Left renal cortex interstitium (tissue), 4 donors: ENCODE measurements around the gene OMD. TPM values are rescaled to one million over a fixed set of nuclear protein-coding genes. Genes with fewer than 3 reads are reported as not detected.

Source experiments
- DNase-seq, 4 donors: peaks; one replicate each; pipeline ENCODE4 v3.0.0-alpha.2; 2013; ENCODE audit warnings: low read depth in 4 of 4, low spot score in 2 of 4, missing footprints in 1 of 4
- polyA plus RNA-seq, 4 donors: library from polyadenylated mRNA; unstranded; fragments of 120-200 nt; gene quantifications; one replicate each; pipeline ENCODE4 v1.2.1, GENCODE V29; 2013; ENCODE audit not compliant: insufficient read length in 4 of 4

Gene OMD
- polyA plus RNA-seq: 1 to 10 TPM in 3 of 4 donors, under 1 TPM in 1; 0.76 to 3.7 (median 1.4) TPM

GRCh38 chr9:92424340-92424739, at the start of gene OMD:
Gene OMD (minus strand): TSS chr9:92424471. CDS start chr9:92417558, 6,913 bp downstream.
- no peak for DNase-seq

DNA sequence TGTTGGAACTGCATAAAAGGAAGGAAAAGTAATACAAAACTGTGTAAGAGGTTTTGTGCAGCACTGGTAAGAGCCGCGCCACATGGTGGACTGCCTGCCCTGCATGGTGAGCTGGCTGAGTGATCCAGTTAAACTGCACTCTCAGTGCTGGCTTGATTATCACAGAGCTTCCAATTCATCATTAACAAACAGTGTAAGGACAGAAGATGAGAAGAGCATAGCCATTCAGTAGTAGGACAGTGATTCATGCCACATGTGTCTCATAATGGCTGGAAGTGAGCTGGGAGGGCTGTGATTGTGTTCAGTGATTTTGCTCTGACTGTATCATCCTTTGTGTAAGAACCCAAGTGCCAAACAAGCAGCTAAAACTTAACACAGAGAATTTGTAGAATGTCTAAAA, 43.9 kb upstream of the OMD start:
- no peak for DNase-seq

- DNase-seq: no peak
Observed at GRCh38 chr9:92467511-92467910, 43.2 kb upstream of the OMD start.

- no peak for DNase-seq
Observed at GRCh38 chr9:92467041-92467440, 42.8 kb upstream of the OMD start.

DNA sequence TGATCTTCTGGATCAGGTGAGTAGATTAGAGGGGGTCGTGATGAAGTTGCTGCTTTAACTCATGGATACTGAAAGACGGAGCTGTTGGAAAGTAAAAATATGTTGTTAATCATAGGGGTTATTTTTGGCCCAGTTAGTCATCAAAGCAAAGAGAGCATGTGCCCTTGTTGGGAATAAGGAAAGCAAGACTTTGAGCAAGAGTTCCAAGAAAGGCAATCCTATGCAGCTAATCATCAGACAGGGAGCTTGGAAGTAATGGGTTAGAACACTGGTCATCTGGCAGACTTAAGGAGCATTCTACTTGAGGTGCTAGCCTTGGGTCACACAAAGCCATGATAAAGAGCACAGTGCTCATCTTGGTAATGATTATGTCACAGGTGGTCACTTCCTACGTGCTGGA, 39.7 kb upstream of the OMD start:
- DNase-seq: no peak

DNA sequence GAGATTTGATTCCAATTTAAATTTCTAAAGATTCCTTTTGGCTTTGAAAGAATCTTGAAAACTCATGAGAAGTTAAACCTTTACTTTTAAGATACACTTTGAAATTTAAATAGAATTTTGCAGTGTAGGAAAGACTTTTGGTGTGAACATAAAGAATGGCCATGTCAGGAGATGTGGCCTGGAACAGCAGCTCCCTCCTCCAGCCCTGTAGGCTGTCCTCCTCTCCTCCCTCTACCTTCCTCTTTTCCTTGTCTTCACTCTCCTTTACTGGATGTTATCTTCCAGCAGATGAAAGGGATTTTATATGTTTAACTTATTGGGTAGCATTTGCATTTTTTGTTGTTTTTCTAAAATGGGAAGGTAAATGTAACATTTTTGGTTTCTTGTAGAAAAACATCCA, 39.1 kb upstream of the OMD start:
- DNase-seq: no peak

DNA sequence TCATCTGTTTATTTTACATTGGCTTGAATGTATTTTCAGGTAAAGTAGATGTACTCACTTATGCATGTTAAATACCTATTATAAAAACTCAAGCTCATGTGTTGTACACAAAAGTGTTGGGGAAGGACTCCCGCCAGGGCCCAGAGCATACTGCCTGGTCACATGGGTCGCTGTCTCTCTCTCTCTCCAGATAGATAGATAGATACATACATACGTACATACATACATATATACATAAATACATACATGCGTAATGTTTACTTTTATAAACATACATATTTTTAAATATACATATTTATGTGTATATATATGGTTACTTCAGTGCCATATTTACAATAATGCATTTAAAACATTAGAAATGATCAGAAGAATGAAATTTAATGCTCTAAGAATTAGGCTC, 33.3 kb upstream of the OMD start:
- DNase-seq: no peak

- DNase-seq: no peak
Observed at GRCh38 chr9:92455217-92455616, 30.9 kb upstream of the OMD start.

GRCh38 chr9:92446536-92446935, 22.3 kb upstream of the OMD start:
- no peak for DNase-seq

GRCh38 chr9:92444841-92445240, 20.6 kb upstream of the OMD start:
- DNase-seq: no peak

- DNase-seq: no peak
Observed at GRCh38 chr9:92440751-92441046, 16.4 kb upstream of the OMD start.

GRCh38 chr9:92439921-92440750, 15.9 kb upstream of the OMD start:
- DNase-seq: no peak

DNA sequence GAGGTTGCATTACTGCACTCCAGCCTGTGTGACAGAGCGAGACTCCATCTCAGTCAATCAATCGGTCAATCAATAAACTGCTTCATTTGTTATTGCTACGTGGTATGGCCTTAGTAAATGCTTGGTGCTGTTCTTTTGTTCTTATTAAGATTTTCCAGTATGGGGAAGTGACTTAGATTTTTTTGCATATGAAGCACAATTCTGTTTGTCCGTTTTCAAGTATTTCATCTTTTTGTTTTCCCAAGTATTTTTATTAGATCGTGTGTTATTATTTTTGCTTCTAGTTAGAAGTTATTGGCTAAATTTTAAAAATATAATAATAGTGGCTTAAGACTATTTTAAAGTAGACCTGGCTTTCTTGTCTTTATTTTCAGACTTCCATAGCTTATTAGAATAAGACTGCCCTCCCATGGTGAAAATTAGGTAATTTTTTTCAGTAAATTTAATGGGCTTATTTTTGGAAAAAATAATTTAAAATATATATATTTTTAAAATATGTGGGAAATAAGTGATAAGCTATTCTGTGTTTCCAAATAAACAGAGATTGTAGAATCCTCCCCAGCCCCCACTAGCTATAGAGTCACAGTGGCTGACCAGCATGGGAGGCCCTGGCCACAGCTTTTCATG, 14.7 kb upstream of the OMD start:
- no peak for DNase-seq

GRCh38 chr9:92435263-92435662, 11.0 kb upstream of the OMD start:
- no peak for DNase-seq

DNA sequence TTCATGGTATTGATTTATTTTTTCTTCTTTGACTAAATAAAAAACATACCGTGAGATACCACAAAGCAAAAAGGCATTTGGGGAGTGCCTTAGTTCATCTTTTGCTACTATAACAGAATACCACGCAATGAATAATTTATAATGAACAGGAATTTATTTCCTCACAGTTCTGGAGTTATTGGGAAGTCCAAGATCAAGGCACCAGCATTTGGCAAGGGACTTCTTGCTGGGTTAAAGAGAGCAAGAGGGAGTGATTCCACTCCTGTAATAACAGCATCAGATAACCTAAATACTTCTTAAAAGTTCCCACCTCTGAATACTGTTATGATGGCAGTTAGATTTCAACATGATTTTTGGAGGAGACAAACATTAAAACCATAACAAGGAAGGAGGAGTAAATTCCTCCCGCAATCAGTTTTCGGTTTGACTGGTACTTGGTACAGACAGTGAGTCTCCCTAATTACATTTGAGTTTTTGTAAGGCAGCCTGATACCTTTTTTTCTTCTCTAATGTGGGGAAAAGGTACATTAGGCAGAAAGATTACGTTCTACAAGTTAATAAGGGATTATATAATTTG, 8.8 kb upstream of the OMD start:
- no peak for DNase-seq

- DNase-seq: no peak
Observed at GRCh38 chr9:92432350-92432749, 8.1 kb upstream of the OMD start.

DNA sequence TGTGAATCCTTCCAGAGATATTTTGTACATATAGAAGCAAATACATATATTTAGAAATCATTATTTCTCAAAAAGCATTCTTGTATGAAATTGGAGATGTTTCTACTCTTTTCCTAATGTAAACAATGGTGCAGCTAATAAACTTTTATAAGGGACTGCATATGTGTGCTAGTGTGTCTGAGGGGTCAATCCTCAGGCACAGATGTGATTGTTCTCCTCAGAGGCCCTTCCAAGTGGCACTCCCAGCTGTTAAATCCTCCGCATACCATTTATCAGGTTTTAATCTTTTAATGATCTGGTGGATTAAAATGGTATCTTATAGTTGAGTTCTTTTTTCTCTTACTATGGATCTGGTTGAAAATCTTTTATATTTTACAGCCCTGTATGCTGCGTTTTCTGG, 5.6 kb upstream of the OMD start:
- no peak for DNase-seq

DNA sequence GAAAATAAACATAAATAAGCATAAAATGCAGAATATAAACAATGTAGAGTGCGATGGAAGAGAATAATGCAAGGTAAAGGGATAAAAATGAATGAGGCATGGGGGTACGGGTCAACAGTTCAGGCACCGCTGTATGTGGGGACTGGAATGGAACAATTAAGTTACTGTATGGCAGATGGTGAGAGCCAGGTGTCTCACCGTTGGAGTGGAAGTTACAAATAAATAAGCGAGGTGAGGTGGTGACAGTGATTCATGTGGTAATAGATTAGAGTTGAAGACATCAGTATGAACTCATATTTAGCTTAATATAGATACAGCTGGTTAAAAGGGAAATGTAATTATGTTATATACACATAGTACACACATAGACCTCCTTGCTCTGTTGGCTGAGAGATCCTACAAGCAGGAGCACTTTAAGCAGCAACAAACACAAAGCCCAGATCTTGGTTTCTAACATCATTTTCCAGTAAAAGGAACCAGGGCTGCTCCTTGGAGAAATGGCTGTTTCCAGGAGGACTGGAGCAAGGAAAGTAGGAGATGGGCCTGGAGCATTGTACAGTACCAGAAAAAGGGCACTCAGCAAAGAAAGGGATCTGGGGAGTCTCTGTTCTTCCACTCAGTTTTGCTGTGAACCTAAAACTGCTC, 2.4 kb upstream of the OMD start:
- DNase-seq: no peak

DNA sequence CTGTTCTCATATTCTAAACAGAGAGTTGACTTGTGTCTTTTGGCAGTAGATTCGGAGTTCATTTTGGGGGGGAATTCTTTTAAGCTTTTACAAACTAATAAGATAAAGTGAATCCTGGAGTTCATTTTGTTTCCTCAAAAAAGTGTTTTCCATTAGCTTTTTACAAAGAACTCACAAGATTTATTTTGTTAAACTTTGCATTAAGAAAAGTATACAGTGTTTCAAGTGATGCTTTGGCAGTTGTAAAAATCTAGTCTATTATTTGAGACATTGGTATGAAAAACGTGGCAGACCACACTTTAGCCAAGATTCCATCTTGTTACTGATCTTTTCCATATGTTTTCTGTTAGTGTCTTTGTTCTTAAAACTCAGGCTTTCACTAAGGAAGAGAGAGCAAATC, 1.2 kb upstream of the OMD start:
- DNase-seq: peak in 3 of 4 donors; percentile 42 to 78 (median 67)

DNA sequence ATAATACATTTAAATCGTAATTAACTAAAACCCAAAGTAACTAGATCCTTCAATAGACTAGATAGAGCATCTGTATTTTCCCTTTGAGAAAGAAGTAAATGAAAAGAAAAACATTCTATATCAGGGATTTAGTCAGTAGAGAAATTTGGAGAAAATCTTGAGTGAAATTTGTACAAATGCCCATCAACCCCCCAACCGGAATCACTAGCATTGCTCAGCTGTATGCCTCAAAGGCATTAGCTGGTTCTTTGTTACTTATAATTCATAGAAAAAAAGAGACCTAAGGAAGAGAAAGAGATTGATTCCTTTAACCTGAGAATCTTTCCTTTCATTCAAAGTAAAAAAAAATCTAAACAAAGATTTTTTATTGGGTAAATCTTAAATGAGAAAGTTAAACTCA, 659 bp downstream of the OMD start:
- no peak for DNase-seq

DNA sequence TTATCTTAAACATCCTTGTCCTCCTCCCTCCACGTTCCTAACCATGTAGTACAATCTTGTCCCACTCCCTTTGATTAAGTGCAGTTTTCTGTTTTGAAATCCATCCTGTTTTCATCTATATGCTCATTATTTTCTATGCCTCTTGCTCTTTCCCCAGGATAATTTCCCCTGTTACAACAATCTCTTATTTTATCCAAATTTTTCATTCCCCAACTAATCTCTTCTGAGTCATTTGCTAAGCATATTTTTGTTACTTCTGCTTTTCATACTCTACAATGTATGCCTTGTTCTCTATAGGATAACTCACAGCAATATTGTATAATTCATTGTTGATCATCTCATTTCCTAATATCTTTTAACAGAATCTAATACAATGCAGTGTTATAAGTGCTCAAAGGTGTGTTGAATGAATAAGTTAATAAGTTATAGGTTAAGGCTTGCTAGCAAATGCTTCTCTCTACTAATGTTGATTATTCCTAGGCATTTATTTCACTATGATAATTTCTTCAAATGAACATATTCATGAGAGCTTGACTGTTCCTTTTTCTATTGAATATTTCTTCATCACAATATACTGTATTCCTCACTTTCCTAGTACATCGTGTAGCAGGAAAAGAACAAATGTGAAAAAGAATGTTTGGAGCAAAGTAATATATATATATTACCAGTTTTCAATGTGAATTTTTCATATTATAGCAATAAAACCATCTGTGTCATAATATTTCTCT, 1.5 kb downstream of the OMD start:
- DNase-seq: no peak
